Measurements from ENCODE around the gene HTT.

The HTT gene

GRCh38 chr4:3174371-3175338 lies 100.2 kb downstream of the HTT start:
- H3K36me3 ChIP-seq (ENCODE audit: control insufficient read depth, low read length): peaks cover 90% of the 10 kb centered on the region

GRCh38 chr4:3176367-3177229 lies 102.1 kb downstream of the HTT start:
- H3K9me2 ChIP-seq (replicated peaks; ENCODE audit: control insufficient read depth, low read length): no peaks in the 10 kb centered on the region

More at GRCh38 chr4:3174371-3175338, 100.2 kb downstream of the HTT start:
- no peaks in the 10 kb centered on the region for H3K4me1 ChIP-seq (ENCODE audit: control insufficient read depth, low read length)
- peaks cover 3% of the 10 kb centered on the region; the same call in 1 of the 2 replicates for H3F3A ChIP-seq (ENCODE audit: control insufficient read depth, insufficient read depth)
- no peaks in the 10 kb centered on the region for H3K9me2 ChIP-seq (replicated peaks; ENCODE audit: control insufficient read depth, low read length)
- no peak overlapping the region for H3K4me2 ChIP-seq (ENCODE audit: low read length)
- H3K4me3 ChIP-seq (ENCODE audit: low read length): no peak overlapping the region
- H3K27ac ChIP-seq (ENCODE audit: low read depth, low read length): no peak overlapping the region
- TF ChIP-seq CTCF (IDR thresholded peaks at IDR 0.05; ENCODE audit: low read depth, low read length, poor library complexity, severe bottlenecking): no peak
- no peak for TF ChIP-seq EZH2phosphoT487 (IDR thresholded peaks at IDR 0.05; ENCODE audit: borderline replicate concordance, low read length)
- H3K27me3 ChIP-seq (ENCODE audit: control insufficient read depth, low read length): no peaks in the 10 kb centered on the region
- peaks cover 2% of the 10 kb centered on the region; the same call in 1 of the 2 replicates for H4K20me1 ChIP-seq (ENCODE audit: control insufficient read depth, insufficient read depth, low read depth, low read length)
- H3K9me3 ChIP-seq (ENCODE audit: control insufficient read depth, insufficient read depth, low read length): no peaks in the 10 kb centered on the region
- peaks cover 10% of the 10 kb centered on the region for H3K79me2 ChIP-seq (ENCODE audit: control insufficient read depth, low read length)

GRCh38 chr4:3177426-3177825 lies 102.9 kb downstream of the HTT start:
- TF ChIP-seq EZH2phosphoT487 (IDR thresholded peaks at IDR 0.05; ENCODE audit: borderline replicate concordance, low read length) (no peak), CTCF (IDR thresholded peaks at IDR 0.05; ENCODE audit: low read depth, low read length, poor library complexity, severe bottlenecking) (no peak)
- H3K27me3 ChIP-seq (ENCODE audit: control insufficient read depth, low read length): no peaks in the 10 kb centered on the region
- H3K4me3 ChIP-seq (ENCODE audit: low read length): no peak overlapping the region
- peaks cover 85% of the 10 kb centered on the region for H3K36me3 ChIP-seq (ENCODE audit: control insufficient read depth, low read length)
- H3K4me2 ChIP-seq (ENCODE audit: low read length): no peak overlapping the region
- H4K20me1 ChIP-seq (ENCODE audit: control insufficient read depth, insufficient read depth, low read depth, low read length): peaks cover 2% of the 10 kb centered on the region; the same call in 1 of the 2 replicates
- H3K9me3 ChIP-seq (ENCODE audit: control insufficient read depth, insufficient read depth, low read length): no peaks in the 10 kb centered on the region
- H3F3A ChIP-seq (ENCODE audit: control insufficient read depth, insufficient read depth): no peaks in the 10 kb centered on the region
- no peak overlapping the region for H3K27ac ChIP-seq (ENCODE audit: low read depth, low read length)
- no peaks in the 10 kb centered on the region for H3K9me2 ChIP-seq (replicated peaks; ENCODE audit: control insufficient read depth, low read length)
- H3K79me2 ChIP-seq (ENCODE audit: control insufficient read depth, low read length): no peaks in the 10 kb centered on the region
- no peaks in the 10 kb centered on the region for H3K4me1 ChIP-seq (ENCODE audit: control insufficient read depth, low read length)

More at GRCh38 chr4:3176367-3177229, 102.1 kb downstream of the HTT start:
- Histone ChIP-seq H3K4me2 (ENCODE audit: low read length) (no peak overlapping the region), H3K36me3 (ENCODE audit: control insufficient read depth, low read length) (peaks cover 85% of the 10 kb centered on the region), H3F3A (ENCODE audit: control insufficient read depth, insufficient read depth) (peaks cover 3% of the 10 kb centered on the region; the same call in 1 of the 2 replicates), H3K9me3 (ENCODE audit: control insufficient read depth, insufficient read depth, low read length) (no peaks in the 10 kb centered on the region), H3K4me3 (ENCODE audit: low read length) (no peak overlapping the region), H3K4me1 (ENCODE audit: control insufficient read depth, low read length) (no peaks in the 10 kb centered on the region), H4K20me1 (ENCODE audit: control insufficient read depth, insufficient read depth, low read depth, low read length) (peaks cover 2% of the 10 kb centered on the region; the same call in 1 of the 2 replicates), H3K27ac (ENCODE audit: low read depth, low read length) (no peak overlapping the region), H3K27me3 (ENCODE audit: control insufficient read depth, low read length) (no peaks in the 10 kb centered on the region), H3K79me2 (ENCODE audit: control insufficient read depth, low read length) (no peaks in the 10 kb centered on the region)
- TF ChIP-seq CTCF (IDR thresholded peaks at IDR 0.05; ENCODE audit: low read depth, low read length, poor library complexity, severe bottlenecking) (no peak), EZH2phosphoT487 (IDR thresholded peaks at IDR 0.05; ENCODE audit: borderline replicate concordance, low read length) (no peak)
